K562 (cell line): ENCODE data around the gene PCBD2. TPM values are rescaled to one million over a fixed set of nuclear protein-coding genes. Genes with fewer than 3 reads are reported as not detected.
A peak's percentile ranks its signal among the peaks of the same experiment; 100 is the strongest.

Experiments
- ATAC-seq: fragments of 200-7000 bp; cut with Tn5 transposase; 3 replicates; pipeline ENCODE4 v1.9.1; 2020; ENCODE audit warnings: moderate library complexity
- BruUV-seq: library from RNA; stranded (reverse); fragments of 400-500 nt; replicated peaks from 2 replicates; lab custom pipeline; 2021; lab: Mats Ljungman, UMichigan
- CTCF ChIA-PET: fragments of 300-600 bp; formaldehyde crosslinking; extraction: SDS; loops from one replicate; lab custom pipeline; 2021; ENCODE audit warnings: low intra/inter-chr PET ratio; lab: Yijun Ruan, JAX
- POLR2A ChIA-PET: fragments of 300-600, 350-650 bp; sonication (Branson Sonifier 250); formaldehyde crosslinking; extraction: SDS; loops from one replicate; lab custom pipeline; 2021; ENCODE audit warnings: antibody characterized with exemption, inconsistent platforms; lab: Yijun Ruan, JAX
- DNase-seq, 4 experiments: peaks; one replicate each; pipeline versions ENCODE4 v3.0.0 to v3.0.0-alpha.2; 2011 to 2018; ENCODE audit warnings: low spot score in 3 of 4, mixed read lengths in 3 of 4; ENCODE audit errors: extremely low read depth in 1 of 4
- FAIRE-seq: peaks from 2 replicates; lab custom pipeline; 2011; peaks lifted over from hg19 to GRCh38; lab: Jason Lieb, UNC
- H2AFZ ChIP-seq: 2 replicates; pipeline ENCODE4 v1.6.0; 2011; ENCODE audit warnings: low read depth, low read length, control low read depth, inconsistent platforms
- H3K27ac ChIP-seq: fragments of 200-600 bp; 3 replicates; pipeline ENCODE4 v1.8.0; 2011; ENCODE audit warnings: low read depth, mild to moderate bottlenecking, control low read depth, inconsistent platforms, low read length, moderate library complexity, mixed read lengths; ENCODE audit errors: extremely low read depth
- H3K27me3 ChIP-seq, 2 experiments: fragments of 300-600 bp in 1 of 2; 2 replicates in 1 of 2; 3 replicates in 1 of 2; pipeline versions ENCODE4 v1.6.0 to v1.8.0; 2011; ENCODE audit warnings: inconsistent platforms in 2 of 2, low read length in 2 of 2, mild to moderate bottlenecking in 1 of 2, mixed read lengths in 1 of 2, moderate library complexity in 1 of 2; ENCODE audit not compliant: control insufficient read depth in 2 of 2, insufficient read depth in 2 of 2
- H3K36me3 ChIP-seq: fragments of 300-600 bp; 3 replicates; pipeline ENCODE4 v1.8.0; 2011; ENCODE audit warnings: mild to moderate bottlenecking, low read length, inconsistent platforms; ENCODE audit not compliant: control insufficient read depth, insufficient read depth
- H3K4me1 ChIP-seq, 2 experiments: fragments of 200-600 bp in 1 of 2; replicated peaks in 1 of 2; 2 replicates in 1 of 2; 3 replicates in 1 of 2; pipeline versions ENCODE4 v1.5.1 to v1.8.0; 2011; ENCODE audit warnings: inconsistent platforms in 2 of 2, low read length in 2 of 2, mild to moderate bottlenecking in 1 of 2, mixed read lengths in 1 of 2, moderate library complexity in 1 of 2; ENCODE audit not compliant: control insufficient read depth in 2 of 2, insufficient read depth in 2 of 2
- H3K4me2 ChIP-seq: 2 replicates; pipeline ENCODE4 v1.6.1; 2011; ENCODE audit warnings: low read length, control low read depth, inconsistent platforms, mixed read lengths; ENCODE audit not compliant: insufficient read depth
- H3K4me3 ChIP-seq: fragments of 200-600 bp; sonication (generic), shearing (Covaris generic); 2 replicates; pipeline ENCODE4 v1.5.1; 2016; ENCODE audit warnings: control low read depth, inconsistent platforms
- H3K79me2 ChIP-seq: fragments of 200-600 bp; 3 replicates; pipeline ENCODE4 v1.8.0; 2011; ENCODE audit warnings: low read length, inconsistent platforms; ENCODE audit not compliant: control insufficient read depth, insufficient read depth
- H3K9ac ChIP-seq, 2 experiments: 2 replicates each; pipeline versions ENCODE4 v1.6.0 to v1.6.1; 2011; ENCODE audit warnings: low read depth in 2 of 2, low read length in 2 of 2, control low read depth in 1 of 2, inconsistent platforms in 1 of 2, mild to moderate bottlenecking in 1 of 2, mixed read lengths in 1 of 2; ENCODE audit not compliant: insufficient read depth in 1 of 2
- H3K9me1 ChIP-seq: one replicate; pipeline ENCODE4 v1.6.0; 2011; ENCODE audit warnings: inconsistent platforms, mild to moderate bottlenecking, low read length, moderate library complexity; ENCODE audit not compliant: control insufficient read depth, insufficient read depth
- H3K9me3 ChIP-seq: replicated peaks from 2 replicates; pipeline ENCODE4 v1.5.1; 2011; ENCODE audit warnings: low read depth, low read length, inconsistent platforms; ENCODE audit not compliant: control insufficient read depth, insufficient read depth
- H4K20me1 ChIP-seq: replicated peaks from 2 replicates; pipeline ENCODE4 v1.6.1; 2011; ENCODE audit warnings: low read length, inconsistent platforms, mixed read lengths; ENCODE audit not compliant: control insufficient read depth, insufficient read depth
- CEBPZ ChIP-seq: fragments of 150-350 bp; IDR thresholded peaks from 2 replicates; pipeline ENCODE4 v1.6.1; 2014; ENCODE audit warnings: low read depth, mild to moderate bottlenecking, low read length, borderline replicate concordance
- CREBBP ChIP-seq: IDR thresholded peaks from one replicate; pipeline ENCODE4 v1.6.1; 2012; ENCODE audit warnings: low read depth, mild to moderate bottlenecking, control low read depth, inconsistent platforms, low read length
- PHF20 ChIP-seq: fragments of 450-650 bp; IDR thresholded peaks from 2 replicates; pipeline ENCODE4 v1.6.1; 2018; ENCODE audit not compliant: partially characterized antibody
- SRSF7 ChIP-seq: fragments of 200-400 bp; formaldehyde crosslinking; optimal IDR thresholded peaks from 2 replicates; pipeline ENCODE3; 2017; ENCODE audit warnings: mild to moderate bottlenecking, low read depth, low read length
- TFE3 ChIP-seq: fragments of 450-650 bp; formaldehyde crosslinking; IDR thresholded peaks from 2 replicates; pipeline ENCODE4 v1.4.0; 2020; ENCODE audit warnings: mild to moderate bottlenecking, mixed read lengths
- ZNF444 ChIP-seq: fragments of 250-450 bp; sonication (Bioruptor Pico); IDR thresholded peaks from 2 replicates; pipeline ENCODE4 v1.4.0; 2020; ENCODE audit warnings: mild to moderate bottlenecking, moderate library complexity
- WGBS: fragments of 100-300 bp; shearing (Covaris generic); methylation state at CpG from one replicate; pipeline ENCODE4 v1.1.6; 2016; ENCODE audit warnings: low coverage, mixed read lengths; ENCODE audit not compliant: insufficient coverage; ENCODE audit errors: missing lambda C conversion rate; 5-methylcytosine and 5-hydroxymethylcytosine counted together
- in situ Hi-C: fragments of 300-500 bp; cut with MboI; formaldehyde crosslinking; loops from 4 replicates; pipeline ENCODE4 v1.15.0; 2018; ENCODE audit warnings: inconsistent platforms, mixed read lengths
- intact Hi-C: fragments of 100-400 bp; cut with micrococcal nuclease; formaldehyde crosslinking; loops from 2 replicates; pipeline ENCODE4 v1.14.2; 2022
- polyA plus RNA-seq, 8 experiments: library from polyadenylated mRNA; depleted of rRNA in 4 of 8; stranded (reverse) in 5 of 8; unstranded in 3 of 8; fragments of >200 nt; fragmentation: Nextera tagmentation in 2 of 8; fragmentation: Illumina TruSeq in 1 of 8; extraction: Ambion mirVana in 2 of 8; extraction: Trizol in 1 of 8; gene quantifications; 2 replicates each; pipeline versions ENCODE4 v1.2.1 to v1.2.3, GENCODE V29; 2011 to 2014; ENCODE audit warnings: inconsistent platforms in 1 of 8, missing spikeins in 1 of 8
- total RNA-seq, 7 experiments: library from RNA; depleted of rRNA in 6 of 7; stranded (reverse); fragments of >200 nt in 6 of 7; fragmentation: Illumina TruSeq in 2 of 7; extraction: Trizol in 2 of 7; gene quantifications; 2 replicates each; pipeline versions ENCODE4 v1.2.1 to v1.2.3, GENCODE V29; 2011 to 2021; ENCODE audit warnings: low replicate concordance in 1 of 7

PCBD2 gene
- total and polyA plus RNA-seq, 9 of the 15 experiments (the other 6 are each of a cell fraction or from before 2014, with no cell fraction given) = 5.2 to 13.8 (median 7.8) TPM

GRCh38 chr5:134975078-134975715 lies 70.3 kb downstream of the PCBD2 start:
- intact Hi-C loops = no loop called here
- WGBS = 53% methylated on average over 2 of the region's 2 CpGs
- H2AFZ ChIP-seq = no peak overlapping the region
- H3K36me3 ChIP-seq = no peaks in the 10 kb centered on the region
- no peak overlapping the region for H3K27ac ChIP-seq
- BruUV-seq = no TSS peak
- H4K20me1 ChIP-seq = no peaks in the 10 kb centered on the region
- H3K27me3 ChIP-seq = no peaks in the 10 kb centered on the region
- peaks cover 4% of the 10 kb centered on the region for H3K9me3 ChIP-seq
- in situ Hi-C loops = no loop called here
- ChIA-PET POLR2A (interaction anchor here (0.7 to 1.1 kb wide), 2 partner anchors 10 to 261 kb away, joined by 3 to 4 read pairs; no protein-coding TSS in a partner anchor), CTCF (no interaction called here)
- no peak overlapping the region for H3K9ac ChIP-seq
- TF ChIP-seq SRSF7 = no peak
- TF ChIP-seq TFE3 (CRISPR knock-in tag) = no peak
- no peak for TF ChIP-seq CREBBP
- no peak for TF ChIP-seq PHF20
- TF ChIP-seq ZNF444 = no peak
- no peak for TF ChIP-seq CEBPZ
- no peaks in the 10 kb centered on the region for H3K9me1 ChIP-seq
- DNase-seq (no peak), ATAC-seq (no peak), FAIRE-seq (peak; percentile 6)
- H3K4me3 ChIP-seq = no peak overlapping the region
- no peaks in the 10 kb centered on the region for H3K4me1 ChIP-seq
- H3K4me2 ChIP-seq = no peak overlapping the region
- H3K79me2 ChIP-seq = no peaks in the 10 kb centered on the region
